GM20431 (cell line): ENCODE results near the gene EPHA3.

Source experiments
- in situ Hi-C: fragments of 300-500 bp; cut with MseI, MboI; formaldehyde crosslinking; loops from one replicate; pipeline ENCODE4 v1.15.0; 2020; ENCODE audit warnings: low sequenced_read_pairs; ENCODE audit not compliant: unreplicated experiment

Gene EPHA3

GRCh38 chr3:89411201-89411600 lies 303.8 kb downstream of the EPHA3 start:
- in situ Hi-C loops, result no loop called here

- in situ Hi-C loops, result no loop called here
Measured at GRCh38 chr3:89414270-89414669, 306.8 kb downstream of the EPHA3 start.

- in situ Hi-C loops, result no loop called here
Measured at GRCh38 chr3:89419647-89420241, 312.3 kb downstream of the EPHA3 start.

GRCh38 chr3:89426060-89426459 lies 318.6 kb downstream of the EPHA3 start:
- in situ Hi-C loops, result no loop called here

GRCh38 chr3:89434621-89435380 lies 327.4 kb downstream of the EPHA3 start:
- in situ Hi-C loops, result no loop called here

- in situ Hi-C loops, result no loop called here
Measured at GRCh38 chr3:89436846-89437245, 329.4 kb downstream of the EPHA3 start.

GRCh38 chr3:89440386-89440785 lies 333.0 kb downstream of the EPHA3 start:
- in situ Hi-C loops, result no loop called here

- in situ Hi-C loops, result no loop called here
Measured at GRCh38 chr3:89441141-89441540, 333.7 kb downstream of the EPHA3 start.

GRCh38 chr3:89446593-89446992 lies 339.2 kb downstream of the EPHA3 start:
- in situ Hi-C loops, result no loop called here

- in situ Hi-C loops, result no loop called here
Measured at GRCh38 chr3:89447243-89447642, 339.8 kb downstream of the EPHA3 start.

GRCh38 chr3:89449086-89449485 lies 341.7 kb downstream of the EPHA3 start:
- in situ Hi-C loops, result no loop called here

- in situ Hi-C loops, result no loop called here
Measured at GRCh38 chr3:89452066-89452465, 344.6 kb downstream of the EPHA3 start.

- in situ Hi-C loops, result no loop called here
Measured at GRCh38 chr3:89455240-89455639, 347.8 kb downstream of the EPHA3 start.

- in situ Hi-C loops, result no loop called here
Measured at GRCh38 chr3:89467898-89468363, 360.5 kb downstream of the EPHA3 start.

GRCh38 chr3:89472101-89472500 lies 364.7 kb downstream of the EPHA3 start:
- in situ Hi-C loops, result no loop called here

GRCh38 chr3:89474333-89475130 lies 367.1 kb downstream of the EPHA3 start:
- in situ Hi-C loops, result no loop called here

- in situ Hi-C loops, result no loop called here
Measured at GRCh38 chr3:89488800-89489580, 381.6 kb downstream of the EPHA3 start.

- in situ Hi-C loops, result no loop called here
Measured at GRCh38 chr3:89490129-89490528, 382.7 kb downstream of the EPHA3 start.

- in situ Hi-C loops, result no loop called here
Measured at GRCh38 chr3:89494734-89495133, 387.3 kb downstream of the EPHA3 start.

GRCh38 chr3:89503891-89504391 lies 396.5 kb downstream of the EPHA3 start:
- in situ Hi-C loops, result no loop called here
